Body of pancreas (tissue), 4 donors: ENCODE measurements around the gene GPX7.

Source experiments
- CTCF ChIP-seq, 7 experiments: fragments of 450-650 bp in 4 of 7; fragments of 200-600 bp in 3 of 7; sonication (generic) in 3 of 7; IDR thresholded peaks; one replicate each; pipeline ENCODE4 v1.5.1; 2016 to 2019; ENCODE audit warnings: antibody characterized with exemption in 7 of 7
- POLR2A ChIP-seq, 3 donors: fragments of 450-650 bp; IDR thresholded peaks; one replicate each; pipeline ENCODE4 v1.6.1; 2016; ENCODE audit warnings: antibody characterized with exemption in 3 of 3, mild to moderate bottlenecking in 2 of 3

- TF ChIP-seq CTCF (IDR thresholded peaks at IDR 0.05) (no peak), POLR2A (IDR thresholded peaks at IDR 0.05) (no peak)
These were observed 45.4 kb upstream of the GPX7 start for GRCh38 chr1:52556641-52557360.
